Measurements from ENCODE around the gene CCDC186.

CCDC186 gene

GRCh38 chr10:114071178-114071577 lies 102.8 kb downstream of the CCDC186 start:
- no peak for DNase-seq (ENCODE audit: low read depth in 2 of 3, low spot score in 1 of 3)
